Ascending aorta (tissue), 2 donors: ENCODE measurements around the gene SPATA2. TPM values are rescaled to one million over a fixed set of nuclear protein-coding genes. Genes with fewer than 3 reads are reported as not detected.
"Not testable (repeated sequence)": the region's sequence is repeated elsewhere in the genome, so short reads cannot be mapped to it uniquely, and the experiment has no call there.

Source experiments
- DNase-seq, 2 donors: peaks; one replicate each; pipeline ENCODE4 v3.0.0-alpha.2; 2019; ENCODE audit warnings: low spot score in 2 of 2
- H3K27ac ChIP-seq, 2 donors: fragments of 200-600 bp; sonication (generic); one replicate each; pipeline ENCODE4 v1.5.1; 2016 to 2017; ENCODE audit warnings: mild to moderate bottlenecking in 1 of 2
- H3K27me3 ChIP-seq: fragments of 200-600 bp; sonication (generic); one replicate; pipeline ENCODE4 v1.5.1; 2017
- H3K36me3 ChIP-seq, 2 donors: fragments of 200-600 bp; sonication (generic); one replicate each; pipeline ENCODE4 v1.5.1; 2016
- H3K4me1 ChIP-seq, 2 donors: fragments of 200-600 bp; sonication (generic); one replicate each; pipeline ENCODE4 v1.5.1; 2016 to 2017; ENCODE audit warnings: mild to moderate bottlenecking in 1 of 2
- H3K4me3 ChIP-seq, 2 donors: fragments of 200-600 bp; sonication (generic); one replicate each; pipeline ENCODE4 v1.5.1; 2016 to 2017; ENCODE audit warnings: mild to moderate bottlenecking in 1 of 2
- H3K9me3 ChIP-seq, 2 donors: fragments of 200-600 bp; sonication (generic); one replicate each; pipeline ENCODE4 v1.5.1; 2016
- CTCF ChIP-seq, 3 experiments: fragments of 200-600 bp in 2 of 3; fragments of 450-650 bp in 1 of 3; sonication (generic) in 2 of 3; IDR thresholded peaks; one replicate each; pipeline ENCODE4 v1.5.1; 2016 to 2019; ENCODE audit warnings: antibody characterized with exemption in 3 of 3, mild to moderate bottlenecking in 1 of 3, moderate library complexity in 1 of 3
- intact Hi-C: fragments of 100-400 bp; cut with DNase I; formaldehyde crosslinking; loops from one replicate; pipeline ENCODE4 v1.15.1; 2023
- total RNA-seq: library from RNA; depleted of rRNA; stranded (reverse); fragments of >200 nt; gene quantifications from one replicate; pipeline ENCODE4 v1.1.0, GENCODE V29; 2016

The SPATA2 gene
- total RNA-seq, 1 donor from 2014 or later = 7.6 TPM

- no peak for TF ChIP-seq CTCF (IDR thresholded peaks at IDR 0.05)
- DNase-seq = peak in 1 of 2 donors; percentile 44
- Histone ChIP-seq H3K4me1 (peaks cover 18 to 36% of the 10 kb centered on the region in 2 donors), H3K27me3 (no peaks in the 10 kb centered on the region), H3K27ac (no peak overlapping the region), H3K36me3 (peaks cover 7 to 20% of the 10 kb centered on the region in 2 donors), H3K4me3 (no peak overlapping the region), H3K9me3 (no peaks in the 10 kb centered on the region)
- intact Hi-C loops = loop anchor here (10.0 kb wide), 1 partner anchor 172 kb away; no protein-coding TSS in a partner anchor
Measured at GRCh38 chr20:49862607-49863200, 52.6 kb downstream of the SPATA2 start.

- not testable (repeated sequence) for H3K27me3 ChIP-seq, H3K9me3 ChIP-seq, H3K4me3 ChIP-seq
- peak in 1 of 2 donors; percentile 31 for DNase-seq
- peak overlapping the region; percentile 84 to 91 for H3K27ac ChIP-seq
- intact Hi-C loops = loop anchor here (2.0 to 10.0 kb wide), 2 partner anchors 14 to 174 kb away; no protein-coding TSS in a partner anchor
- peaks cover 13 to 22% of the 10 kb centered on the region in 2 donors for H3K36me3 ChIP-seq
- H3K4me1 ChIP-seq = peaks cover 18 to 25% of the 10 kb centered on the region in 2 donors
Measured at GRCh38 chr20:49861232-49861631, 54.1 kb downstream of the SPATA2 start.

GRCh38 chr20:49859807-49860206, 55.5 kb downstream of the SPATA2 start:
- intact Hi-C loops = loop anchor here (2.0 to 10.0 kb wide), 2 partner anchors 15 to 175 kb away; no protein-coding TSS in a partner anchor
- H3K27ac ChIP-seq = peak overlapping the region; percentile 84 to 91

GRCh38 chr20:49859011-49859410, 56.3 kb downstream of the SPATA2 start:
- TF ChIP-seq CTCF (IDR thresholded peaks at IDR 0.05) = no peak
- Histone ChIP-seq H3K27ac (peak overlapping the region; percentile 84 to 91), H3K27me3 (no peaks in the 10 kb centered on the region), H3K4me3 (no peak overlapping the region), H3K4me1 (peaks cover 12 to 23% of the 10 kb centered on the region in 2 donors), H3K36me3 (peaks cover 11 to 18% of the 10 kb centered on the region in 2 donors), H3K9me3 (no peaks in the 10 kb centered on the region)
- intact Hi-C loops = no loop called here
- DNase-seq = no peak

More at GRCh38 chr20:49859807-49860206, 55.5 kb downstream of the SPATA2 start:
- no peak for DNase-seq
- H3K9me3 ChIP-seq = no peaks in the 10 kb centered on the region
- peaks cover 11 to 20% of the 10 kb centered on the region in 2 donors for H3K4me1 ChIP-seq
- peaks cover 11 to 24% of the 10 kb centered on the region in 2 donors for H3K36me3 ChIP-seq
- H3K4me3 ChIP-seq = no peak overlapping the region
- no peaks in the 10 kb centered on the region for H3K27me3 ChIP-seq
- TF ChIP-seq CTCF (IDR thresholded peaks at IDR 0.05) = no peak

- Histone ChIP-seq H3K27me3 (no peaks in the 10 kb centered on the region), H3K4me1 (peaks cover 14 to 31% of the 10 kb centered on the region in 2 donors), H3K36me3 (peaks cover 11 to 13% of the 10 kb centered on the region in 2 donors), H3K9me3 (no peaks in the 10 kb centered on the region), H3K27ac (peak overlapping the region; percentile 84 to 91), H3K4me3 (no peak overlapping the region)
- intact Hi-C loops = no loop called here
- DNase-seq = no peak
- TF ChIP-seq CTCF (IDR thresholded peaks at IDR 0.05) = no peak
Measured at GRCh38 chr20:49858076-49858585, 57.2 kb downstream of the SPATA2 start.

- Histone ChIP-seq H3K36me3 (peaks cover 11 to 13% of the 10 kb centered on the region in 2 donors), H3K27me3 (no peaks in the 10 kb centered on the region), H3K27ac (peak overlapping the region in 1 of 2 donors; percentile 91), H3K4me1 (peaks cover 17 to 43% of the 10 kb centered on the region in 2 donors), H3K9me3 (no peaks in the 10 kb centered on the region), H3K4me3 (no peak overlapping the region)
- no peak for TF ChIP-seq CTCF (IDR thresholded peaks at IDR 0.05)
- DNase-seq = no peak
- intact Hi-C loops = no loop called here
Measured at GRCh38 chr20:49856904-49857303, 58.4 kb downstream of the SPATA2 start.
